Nephron progenitor cell (in vitro differentiated cells): ENCODE results near the gene IFIT2.

Source experiments
- DNase-seq: peaks from one replicate; pipeline ENCODE4 v3.0.0; 2021
- H3K27ac Mint-ChIP-seq: 2 replicates; pipeline ENCODE4 v1.8.0; 2021; ENCODE audit warnings: mild to moderate bottlenecking, moderate library complexity, mixed read lengths
- H3K27me3 Mint-ChIP-seq: 2 replicates; pipeline ENCODE4 v1.8.0; 2021; ENCODE audit warnings: mild to moderate bottlenecking, low read depth, mixed read lengths; ENCODE audit not compliant: poor library complexity
- H3K36me3 Mint-ChIP-seq: 2 replicates; pipeline ENCODE4 v1.8.0; 2021; ENCODE audit warnings: low read depth, mixed read lengths
- H3K4me1 Mint-ChIP-seq: 2 replicates; pipeline ENCODE4 v1.8.0; 2021; ENCODE audit warnings: mixed read lengths
- H3K4me3 Mint-ChIP-seq: 2 replicates; pipeline ENCODE4 v1.8.0; 2021; ENCODE audit warnings: mild to moderate bottlenecking, moderate library complexity, mixed read lengths
- H3K9me3 Mint-ChIP-seq: 2 replicates; pipeline ENCODE4 v1.8.0; 2021; ENCODE audit warnings: mild to moderate bottlenecking, moderate library complexity, mixed read lengths
- CTCF ChIP-seq: fragments of 200-600 bp; sonication (generic); IDR thresholded peaks from 2 replicates; pipeline ENCODE4 v1.5.0; 2021; ENCODE audit warnings: antibody characterized with exemption

Gene IFIT2

DNA sequence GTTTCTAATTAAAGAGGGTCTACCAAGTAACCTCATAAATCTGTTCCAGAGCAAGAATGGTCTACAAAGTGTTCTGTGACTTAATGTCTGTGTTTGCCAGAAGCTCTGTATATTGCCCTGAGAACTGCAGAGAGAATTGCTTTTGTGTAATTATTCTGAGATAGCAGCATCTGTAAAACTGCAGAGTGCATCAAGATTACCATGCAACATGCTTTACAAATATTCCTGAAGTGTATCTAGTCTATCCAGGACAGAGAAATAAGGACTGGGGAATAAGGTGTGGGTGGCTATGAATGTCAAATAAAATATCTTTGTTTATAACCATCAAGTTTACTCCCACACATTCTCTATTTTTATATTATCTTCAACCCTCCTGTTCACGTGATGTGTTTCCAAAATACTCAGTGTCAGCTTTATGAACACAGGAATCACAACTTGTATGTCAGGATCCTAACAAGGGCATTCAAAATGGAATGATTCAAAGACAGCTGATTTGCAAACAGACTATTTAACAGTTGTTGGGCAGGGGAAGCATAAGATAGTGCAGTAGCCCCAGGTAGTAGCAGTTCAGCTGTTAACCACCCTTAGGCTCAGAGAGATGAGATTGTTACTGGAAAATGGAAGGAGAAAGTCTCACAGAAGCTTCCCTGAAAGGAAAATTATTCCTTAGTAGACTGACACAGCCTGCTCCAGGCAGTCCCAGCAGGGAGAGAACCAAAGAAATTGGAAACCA lies 35.0 kb upstream of the IFIT2 start:
- DNase-seq: no peak
- TF ChIP-seq CTCF: no peak
- peaks cover 10% of the 10 kb centered on the region for H3K27me3 Mint-ChIP-seq
- no peak overlapping the region for H3K4me3 Mint-ChIP-seq
- H3K36me3 Mint-ChIP-seq: no peaks in the 10 kb centered on the region
- peaks cover 4% of the 10 kb centered on the region for H3K4me1 Mint-ChIP-seq
- H3K27ac Mint-ChIP-seq: no peak overlapping the region
- no peaks in the 10 kb centered on the region for H3K9me3 Mint-ChIP-seq

- Mint-ChIP-seq H3K36me3 (no peaks in the 10 kb centered on the region), H3K4me1 (peaks cover 4% of the 10 kb centered on the region), H3K27me3 (peaks cover 7% of the 10 kb centered on the region), H3K9me3 (no peaks in the 10 kb centered on the region), H3K27ac (no peak overlapping the region), H3K4me3 (no peak overlapping the region)
- TF ChIP-seq CTCF: no peak
- DNase-seq: no peak
Observed at GRCh38 chr10:89269433-89270152, 32.3 kb upstream of the IFIT2 start.

GRCh38 chr10:89270153-89270483 lies 31.7 kb upstream of the IFIT2 start:
- Mint-ChIP-seq H3K27ac (no peak overlapping the region), H3K36me3 (no peaks in the 10 kb centered on the region), H3K4me3 (no peak overlapping the region), H3K4me1 (peaks cover 4% of the 10 kb centered on the region), H3K9me3 (no peaks in the 10 kb centered on the region), H3K27me3 (peaks cover 7% of the 10 kb centered on the region)
- DNase-seq: no peak
- TF ChIP-seq CTCF: no peak

- Mint-ChIP-seq H3K4me3 (no peak overlapping the region), H3K36me3 (no peaks in the 10 kb centered on the region), H3K9me3 (no peaks in the 10 kb centered on the region), H3K27me3 (peaks cover 7% of the 10 kb centered on the region), H3K4me1 (peaks cover 4% of the 10 kb centered on the region), H3K27ac (no peak overlapping the region)
- DNase-seq: no peak
- no peak for TF ChIP-seq CTCF
Observed at GRCh38 chr10:89271532-89271931, 30.3 kb upstream of the IFIT2 start.

- Mint-ChIP-seq H3K4me1 (peaks cover 7% of the 10 kb centered on the region), H3K36me3 (no peaks in the 10 kb centered on the region), H3K4me3 (no peak overlapping the region), H3K27ac (no peak overlapping the region), H3K27me3 (peaks cover 7% of the 10 kb centered on the region), H3K9me3 (no peaks in the 10 kb centered on the region)
- DNase-seq: no peak
- TF ChIP-seq CTCF: no peak
Observed at GRCh38 chr10:89273680-89274079, 28.2 kb upstream of the IFIT2 start.

GRCh38 chr10:89274928-89275327 lies 26.9 kb upstream of the IFIT2 start:
- no peak overlapping the region for H3K4me3 Mint-ChIP-seq
- H3K4me1 Mint-ChIP-seq: peaks cover 13% of the 10 kb centered on the region
- H3K9me3 Mint-ChIP-seq: no peaks in the 10 kb centered on the region
- no peak for TF ChIP-seq CTCF
- H3K27ac Mint-ChIP-seq: no peak overlapping the region
- peaks cover 7% of the 10 kb centered on the region for H3K27me3 Mint-ChIP-seq
- H3K36me3 Mint-ChIP-seq: no peaks in the 10 kb centered on the region
- DNase-seq: no peak
